HL-60 (cell line): ENCODE results near the gene ARHGAP30.
A peak's percentile ranks its signal among the peaks of the same experiment; 100 is the strongest.

Experiments
- POLR2AphosphoS5 ChIP-seq: IDR thresholded peaks from 2 replicates; pipeline ENCODE4 v1.6.1; 2012; ENCODE audit warnings: low read depth
- SPI1 ChIP-seq: IDR thresholded peaks from 2 replicates; pipeline ENCODE4 v1.6.1; 2012; ENCODE audit warnings: low read depth, mild to moderate bottlenecking, borderline replicate concordance
- TF ChIP-seq, protein P1 (sequence below): IDR thresholded peaks from one replicate; pipeline ENCODE4 v1.5.1; 2011; ENCODE audit warnings: low read length, control low read depth, inconsistent platforms; ENCODE audit not compliant: insufficient read depth
- TF ChIP-seq, protein P2 (sequence below): IDR thresholded peaks from 2 replicates; pipeline ENCODE4 v1.6.1; 2012; ENCODE audit warnings: low read depth; ENCODE audit not compliant: insufficient replicate concordance

DNA sequence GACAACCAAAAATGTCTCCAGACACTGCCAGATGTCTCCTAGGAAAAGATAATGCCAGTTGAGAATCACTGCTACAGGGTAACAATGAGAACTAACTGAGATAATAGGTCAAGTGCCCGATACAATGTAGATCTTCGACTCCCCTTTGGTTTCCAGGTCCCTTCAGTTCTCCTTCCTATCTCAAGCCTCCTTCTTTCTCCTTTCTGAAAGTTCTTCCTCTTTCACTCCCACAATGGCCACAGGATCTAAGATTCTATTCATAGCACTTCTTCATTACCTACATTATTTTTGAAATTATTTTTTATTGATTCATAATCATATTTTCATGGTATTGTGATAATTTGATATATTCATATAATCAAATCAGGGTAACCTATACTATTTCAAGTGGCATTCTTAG lies 41.8 kb upstream of the ARHGAP30 start:
- TF ChIP-seq POLR2AphosphoS5 (no peak), SPI1 (peak; percentile 26; the same call in 1 of the 2 replicates)
- TF ChIP-seq, protein P1, sequence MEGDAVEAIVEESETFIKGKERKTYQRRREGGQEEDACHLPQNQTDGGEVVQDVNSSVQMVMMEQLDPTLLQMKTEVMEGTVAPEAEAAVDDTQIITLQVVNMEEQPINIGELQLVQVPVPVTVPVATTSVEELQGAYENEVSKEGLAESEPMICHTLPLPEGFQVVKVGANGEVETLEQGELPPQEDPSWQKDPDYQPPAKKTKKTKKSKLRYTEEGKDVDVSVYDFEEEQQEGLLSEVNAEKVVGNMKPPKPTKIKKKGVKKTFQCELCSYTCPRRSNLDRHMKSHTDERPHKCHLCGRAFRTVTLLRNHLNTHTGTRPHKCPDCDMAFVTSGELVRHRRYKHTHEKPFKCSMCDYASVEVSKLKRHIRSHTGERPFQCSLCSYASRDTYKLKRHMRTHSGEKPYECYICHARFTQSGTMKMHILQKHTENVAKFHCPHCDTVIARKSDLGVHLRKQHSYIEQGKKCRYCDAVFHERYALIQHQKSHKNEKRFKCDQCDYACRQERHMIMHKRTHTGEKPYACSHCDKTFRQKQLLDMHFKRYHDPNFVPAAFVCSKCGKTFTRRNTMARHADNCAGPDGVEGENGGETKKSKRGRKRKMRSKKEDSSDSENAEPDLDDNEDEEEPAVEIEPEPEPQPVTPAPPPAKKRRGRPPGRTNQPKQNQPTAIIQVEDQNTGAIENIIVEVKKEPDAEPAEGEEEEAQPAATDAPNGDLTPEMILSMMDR: no peak
- TF ChIP-seq, protein P2, sequence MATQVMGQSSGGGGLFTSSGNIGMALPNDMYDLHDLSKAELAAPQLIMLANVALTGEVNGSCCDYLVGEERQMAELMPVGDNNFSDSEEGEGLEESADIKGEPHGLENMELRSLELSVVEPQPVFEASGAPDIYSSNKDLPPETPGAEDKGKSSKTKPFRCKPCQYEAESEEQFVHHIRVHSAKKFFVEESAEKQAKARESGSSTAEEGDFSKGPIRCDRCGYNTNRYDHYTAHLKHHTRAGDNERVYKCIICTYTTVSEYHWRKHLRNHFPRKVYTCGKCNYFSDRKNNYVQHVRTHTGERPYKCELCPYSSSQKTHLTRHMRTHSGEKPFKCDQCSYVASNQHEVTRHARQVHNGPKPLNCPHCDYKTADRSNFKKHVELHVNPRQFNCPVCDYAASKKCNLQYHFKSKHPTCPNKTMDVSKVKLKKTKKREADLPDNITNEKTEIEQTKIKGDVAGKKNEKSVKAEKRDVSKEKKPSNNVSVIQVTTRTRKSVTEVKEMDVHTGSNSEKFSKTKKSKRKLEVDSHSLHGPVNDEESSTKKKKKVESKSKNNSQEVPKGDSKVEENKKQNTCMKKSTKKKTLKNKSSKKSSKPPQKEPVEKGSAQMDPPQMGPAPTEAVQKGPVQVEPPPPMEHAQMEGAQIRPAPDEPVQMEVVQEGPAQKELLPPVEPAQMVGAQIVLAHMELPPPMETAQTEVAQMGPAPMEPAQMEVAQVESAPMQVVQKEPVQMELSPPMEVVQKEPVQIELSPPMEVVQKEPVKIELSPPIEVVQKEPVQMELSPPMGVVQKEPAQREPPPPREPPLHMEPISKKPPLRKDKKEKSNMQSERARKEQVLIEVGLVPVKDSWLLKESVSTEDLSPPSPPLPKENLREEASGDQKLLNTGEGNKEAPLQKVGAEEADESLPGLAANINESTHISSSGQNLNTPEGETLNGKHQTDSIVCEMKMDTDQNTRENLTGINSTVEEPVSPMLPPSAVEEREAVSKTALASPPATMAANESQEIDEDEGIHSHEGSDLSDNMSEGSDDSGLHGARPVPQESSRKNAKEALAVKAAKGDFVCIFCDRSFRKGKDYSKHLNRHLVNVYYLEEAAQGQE: no peak
